Medulla oblongata (tissue), 1 donor: ENCODE data around the gene PSME4.
A peak's percentile ranks its signal among the peaks of the same experiment; 100 is the strongest.
"Not testable (repeated sequence)": the region's sequence is repeated elsewhere in the genome, so short reads cannot be mapped to it uniquely, and the experiment has no call there.

Source experiments
- DNase-seq: peaks from one replicate; pipeline ENCODE4 v3.0.0-alpha.2; 2015; ENCODE audit errors: extremely low spot score

PSME4 gene

GRCh38 chr2:53886406-53887280 lies 84.2 kb downstream of the PSME4 start:
- no peak for DNase-seq

DNA sequence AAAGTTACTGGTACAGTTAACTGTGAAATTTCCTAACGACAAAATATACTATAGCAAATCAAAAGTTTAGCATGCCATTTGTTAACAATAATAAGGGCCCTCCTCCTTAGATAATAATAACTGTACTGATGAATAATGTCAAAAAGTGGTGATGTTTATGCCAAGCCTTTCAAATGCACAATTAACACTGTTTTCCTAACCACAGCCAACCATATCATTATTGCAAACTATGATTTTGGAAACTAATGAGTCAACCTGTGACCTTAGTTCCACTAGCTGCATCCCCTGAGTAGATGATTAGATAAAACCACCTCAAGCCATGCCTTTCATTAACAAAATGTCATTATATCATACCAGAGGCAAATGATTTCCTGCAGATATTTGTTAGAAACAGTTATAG lies 85.9 kb downstream of the PSME4 start:
- no peak for DNase-seq

DNA sequence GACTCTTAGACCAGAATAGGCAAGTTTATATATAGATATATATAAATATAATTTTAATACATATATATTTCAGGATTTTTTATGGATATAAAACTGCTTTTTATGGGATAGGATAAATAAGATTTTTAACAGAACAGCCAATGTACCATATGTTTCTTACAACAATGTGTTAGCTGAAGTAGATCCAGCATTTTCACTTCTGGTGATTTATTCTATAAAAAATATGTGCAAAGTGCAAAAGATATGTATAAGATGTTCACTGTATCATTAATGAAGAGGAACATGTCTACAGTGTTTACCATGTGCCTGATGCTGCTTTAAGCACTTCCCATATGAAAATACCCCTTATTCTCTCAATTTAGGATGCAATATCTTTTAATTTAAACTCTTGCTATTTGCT lies 88.8 kb downstream of the PSME4 start:
- DNase-seq, result no peak

GRCh38 chr2:53881360-53881759 lies 89.4 kb downstream of the PSME4 start:
- no peak for DNase-seq

- DNase-seq, result no peak
Measured at GRCh38 chr2:53880756-53881155, 90.0 kb downstream of the PSME4 start.

DNA sequence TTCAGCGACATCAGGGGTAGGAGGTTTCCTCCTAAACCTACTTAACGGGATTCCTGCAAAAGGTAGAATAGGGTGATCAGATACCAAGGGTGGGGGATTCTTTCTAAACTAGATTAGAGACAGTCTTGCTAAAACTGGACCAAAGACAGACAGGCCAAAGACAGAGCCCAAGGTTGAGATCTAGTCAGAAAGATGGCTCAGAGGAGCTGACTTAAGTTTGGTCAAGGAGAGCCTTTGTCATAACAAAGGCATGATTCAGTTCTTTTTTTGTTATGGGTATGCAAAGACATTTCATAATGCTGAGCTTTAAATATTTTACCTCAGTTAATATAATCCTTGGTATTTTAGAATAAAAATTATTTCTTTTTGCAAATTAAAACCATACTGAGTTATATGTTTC lies 93.2 kb downstream of the PSME4 start:
- DNase-seq, result no peak

- no peak for DNase-seq
Measured at GRCh38 chr2:53877112-53877511, 93.7 kb downstream of the PSME4 start.

DNA sequence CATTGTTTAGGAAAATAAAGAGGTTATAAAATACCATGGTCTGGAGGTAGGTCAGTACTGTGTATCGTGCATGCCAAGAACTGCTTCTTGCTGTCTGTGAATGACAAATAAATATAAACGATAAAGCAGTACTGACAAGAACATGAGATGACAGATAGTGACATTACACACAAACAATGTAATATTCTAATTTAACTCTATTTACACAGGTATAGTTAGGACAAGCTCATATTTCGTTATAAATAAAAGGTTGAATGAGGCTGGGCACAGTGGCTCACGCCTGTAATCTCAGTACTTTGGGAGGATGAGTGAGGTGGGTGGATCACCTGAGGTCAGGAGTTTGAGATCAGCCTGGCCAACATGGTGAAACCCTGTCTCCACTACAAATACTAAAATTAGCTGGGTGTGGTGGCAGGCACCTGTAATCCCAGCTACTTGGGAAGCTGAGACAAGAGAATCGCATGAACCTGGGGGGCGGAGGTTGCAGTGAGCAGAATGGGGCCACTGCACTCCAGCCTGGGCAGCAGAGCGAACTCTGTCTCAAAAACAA lies 96.3 kb downstream of the PSME4 start:
- no peak for DNase-seq

DNA sequence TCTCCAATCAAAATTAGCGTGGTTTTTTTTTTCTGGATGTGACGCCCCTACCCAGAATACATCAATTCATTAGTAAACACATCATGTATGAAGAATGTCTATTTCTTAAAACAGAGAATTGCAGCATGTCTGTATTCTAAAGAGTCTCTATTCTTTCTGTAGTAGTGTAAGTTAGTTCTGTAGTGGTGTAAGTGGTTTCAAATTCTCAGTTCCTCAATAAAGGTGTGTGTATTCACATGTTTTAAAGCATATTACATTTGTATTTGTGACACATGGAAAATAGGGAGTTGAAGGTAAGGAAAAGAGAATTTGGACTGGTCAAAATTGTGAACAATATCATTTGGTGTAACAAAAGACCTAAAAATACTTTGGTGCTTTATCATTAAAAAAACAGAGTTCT lies 103.0 kb downstream of the PSME4 start:
- no peak for DNase-seq

GRCh38 chr2:53867169-53867568 lies 103.6 kb downstream of the PSME4 start:
- DNase-seq, result no peak

- no peak for DNase-seq
Measured at GRCh38 chr2:53865962-53866361, 104.8 kb downstream of the PSME4 start.

DNA sequence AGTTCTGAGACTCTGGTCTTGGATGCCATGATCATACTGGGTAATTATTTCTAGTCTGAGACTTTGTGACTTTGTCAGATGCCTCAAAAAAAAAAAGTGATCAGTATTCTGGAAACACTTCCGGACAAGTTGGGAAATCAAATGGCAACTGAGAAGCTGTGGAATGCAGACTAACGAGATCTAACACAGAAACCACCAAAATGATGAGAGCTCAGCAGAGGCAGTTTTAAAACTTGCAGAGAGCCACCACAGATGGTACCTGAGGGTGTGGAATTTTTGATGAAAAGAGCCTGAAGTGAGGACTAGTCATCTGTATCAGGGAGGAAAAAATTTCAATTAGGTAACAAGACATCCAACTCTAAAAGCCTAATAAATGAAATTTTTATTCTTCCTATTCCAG lies 105.5 kb downstream of the PSME4 start:
- DNase-seq, result no peak

DNA sequence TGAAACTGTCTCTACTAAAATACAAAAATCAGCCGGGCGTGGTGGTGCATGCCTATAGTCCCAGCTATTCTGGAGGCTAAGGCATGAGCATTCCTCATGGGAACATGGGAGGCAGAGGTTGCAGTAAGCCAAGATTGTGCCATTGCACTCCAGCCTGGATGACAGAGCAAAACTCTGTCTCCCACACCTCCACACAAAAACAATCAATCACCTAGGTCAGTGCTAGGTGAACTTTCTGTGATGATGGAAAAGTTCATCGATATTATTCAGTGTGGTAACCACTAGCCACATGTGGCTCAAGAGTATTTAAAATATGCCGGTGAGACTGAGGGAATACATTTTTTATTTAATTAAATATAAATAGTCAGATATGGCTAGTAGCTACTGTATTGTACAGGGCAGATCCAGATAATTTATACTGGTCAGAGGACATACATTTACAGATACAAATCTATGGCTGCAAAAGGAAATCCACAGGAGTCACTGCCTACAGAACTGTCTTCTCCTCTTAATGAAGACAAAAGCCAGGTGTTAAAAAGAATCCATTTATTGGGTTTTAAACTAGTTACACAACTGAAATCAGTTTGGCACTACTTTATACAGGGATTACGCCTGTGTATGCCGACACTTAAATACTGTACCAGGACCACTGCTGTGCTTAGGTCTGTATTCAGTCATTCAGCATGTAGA lies 107.1 kb downstream of the PSME4 start:
- DNase-seq, result no peak

DNA sequence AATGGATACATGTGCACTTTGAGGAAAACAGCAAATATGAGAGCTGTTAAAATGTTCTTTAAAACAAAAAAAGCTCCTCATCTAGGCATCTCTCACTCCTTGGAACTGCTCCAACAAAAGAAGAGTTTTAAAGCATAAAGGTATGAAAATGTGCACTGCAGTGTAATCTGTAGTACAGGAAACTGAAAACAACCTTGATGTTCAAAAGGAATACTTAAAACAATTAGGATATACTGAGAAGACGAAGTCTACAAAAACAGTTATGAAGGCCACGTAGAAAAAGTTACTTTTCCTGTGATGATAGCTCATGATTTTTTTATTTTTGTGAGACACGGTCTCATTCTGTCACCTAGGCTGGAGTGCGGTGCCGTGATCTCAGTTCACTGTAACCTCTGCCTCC lies 109.0 kb downstream of the PSME4 start:
- no peak for DNase-seq

- DNase-seq, result peak; percentile 67
Measured at GRCh38 chr2:53859206-53860181, 111.3 kb downstream of the PSME4 start, which contains the start of gene GPR75. Gene GPR75, minus strand, starts transcription at chr2:53859967. Its CDS starts 5,211 bp downstream, at chr2:53854756.

DNA sequence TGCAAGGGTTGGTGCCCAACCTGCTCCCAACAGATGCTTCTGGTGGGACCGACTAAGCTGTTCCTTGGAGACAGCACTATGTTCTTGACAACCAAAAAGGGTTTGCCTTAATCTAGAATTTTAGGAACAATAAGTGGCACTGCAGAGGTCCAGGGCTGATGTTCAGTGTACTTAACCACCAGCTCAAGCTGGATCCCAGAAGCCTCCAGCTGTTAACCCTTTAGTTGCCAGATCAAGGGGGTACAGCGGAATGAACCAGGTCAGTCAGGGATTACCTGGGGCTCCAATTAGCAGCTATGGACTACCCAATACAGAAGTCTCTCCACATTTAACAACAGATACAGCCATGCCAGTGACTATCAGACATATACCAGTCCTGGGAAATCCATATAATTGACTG lies 114.5 kb downstream of the PSME4 start:
- DNase-seq, result no peak

DNA sequence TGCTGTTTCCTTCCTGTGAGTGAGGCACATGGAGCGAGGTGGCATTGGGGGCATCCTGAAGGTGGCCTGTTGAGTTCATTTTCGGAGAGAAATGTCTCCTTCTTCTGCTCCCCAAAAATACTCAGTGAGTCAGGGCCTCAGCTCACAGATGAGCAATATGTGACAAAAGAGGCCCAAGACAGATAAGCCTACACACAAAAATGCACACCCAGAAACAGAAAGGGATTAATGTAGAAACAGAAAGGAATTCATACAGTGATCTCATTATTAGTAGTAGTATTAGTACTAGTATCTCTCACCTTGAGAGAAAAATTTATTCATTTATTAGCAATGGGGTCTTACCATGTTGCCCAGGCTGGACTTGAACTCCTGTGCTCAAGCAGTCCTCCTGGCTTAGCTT lies 116.1 kb downstream of the PSME4 start:
- DNase-seq, result no peak

DNA sequence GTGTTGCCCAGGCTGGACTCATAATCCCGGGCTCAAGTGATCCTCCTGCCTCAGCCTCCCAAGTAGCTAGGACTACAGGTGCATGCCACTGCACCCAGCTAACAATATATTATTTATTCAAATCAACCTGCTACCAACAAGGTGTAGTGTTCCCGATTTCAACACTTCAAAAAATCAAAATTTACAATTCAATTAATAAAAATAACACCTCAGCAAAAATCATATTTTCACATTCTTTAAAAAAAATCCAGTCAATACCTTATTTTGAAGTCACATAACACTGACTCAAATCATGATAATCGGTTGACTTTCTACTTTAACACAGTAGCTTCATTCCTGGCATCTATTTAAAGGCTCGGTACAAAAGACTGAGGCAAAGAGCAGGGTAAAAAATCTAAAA lies 118.3 kb downstream of the PSME4 start:
- no peak for DNase-seq

DNA sequence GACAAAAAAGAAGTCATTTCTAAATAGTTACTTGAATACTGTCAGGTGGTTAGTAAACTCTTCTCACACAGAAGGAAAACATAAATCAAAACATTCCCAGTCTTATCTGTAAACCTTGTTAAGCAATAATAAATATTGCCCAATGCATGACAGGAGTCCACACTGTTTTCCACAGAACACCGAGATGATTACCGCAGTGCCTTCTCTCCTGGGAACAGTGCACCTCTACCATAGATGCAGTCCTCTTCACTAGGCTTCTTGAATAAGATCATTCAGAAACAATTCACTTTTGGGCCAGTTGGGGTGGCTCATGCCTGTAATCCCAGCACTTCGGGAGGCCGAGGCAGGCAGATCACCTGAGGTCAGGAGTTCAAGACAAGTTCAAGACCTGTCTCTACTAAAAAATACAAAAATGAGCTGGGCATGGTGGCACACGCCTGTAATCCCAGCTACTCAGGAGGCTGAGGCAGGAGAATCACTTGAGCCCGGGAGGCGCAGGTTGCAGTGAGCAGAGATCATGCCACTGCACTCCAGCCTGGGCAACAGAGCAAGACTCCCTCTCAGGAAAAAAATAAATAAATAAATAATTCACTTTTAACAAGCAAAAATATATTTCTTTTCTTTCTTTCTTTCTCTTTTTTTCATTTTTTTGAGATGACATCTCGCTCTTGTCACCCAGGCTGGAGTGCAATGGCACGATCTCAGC lies 119.6 kb downstream of the PSME4 start:
- not testable (repeated sequence) for DNase-seq

DNA sequence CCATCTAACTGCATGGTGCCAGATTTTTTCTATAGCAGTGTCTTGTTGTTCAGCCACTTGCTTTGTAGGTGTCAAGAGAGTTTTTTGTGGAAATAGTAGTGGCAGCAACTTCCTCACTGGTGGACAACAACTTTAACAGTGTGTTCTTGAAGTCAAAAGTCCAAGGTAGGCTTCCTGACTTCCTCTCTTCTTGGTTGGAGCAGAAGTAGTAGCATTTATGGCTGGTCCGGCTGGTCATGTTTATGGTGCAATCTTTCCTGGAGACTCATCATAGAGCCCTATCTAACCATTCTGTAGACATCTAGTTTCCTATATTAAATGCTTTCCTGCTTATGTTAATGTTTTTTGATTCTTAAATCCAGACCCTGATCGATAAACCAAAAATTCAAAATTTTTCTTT lies 122.7 kb downstream of the PSME4 start:
- DNase-seq, result no peak

DNA sequence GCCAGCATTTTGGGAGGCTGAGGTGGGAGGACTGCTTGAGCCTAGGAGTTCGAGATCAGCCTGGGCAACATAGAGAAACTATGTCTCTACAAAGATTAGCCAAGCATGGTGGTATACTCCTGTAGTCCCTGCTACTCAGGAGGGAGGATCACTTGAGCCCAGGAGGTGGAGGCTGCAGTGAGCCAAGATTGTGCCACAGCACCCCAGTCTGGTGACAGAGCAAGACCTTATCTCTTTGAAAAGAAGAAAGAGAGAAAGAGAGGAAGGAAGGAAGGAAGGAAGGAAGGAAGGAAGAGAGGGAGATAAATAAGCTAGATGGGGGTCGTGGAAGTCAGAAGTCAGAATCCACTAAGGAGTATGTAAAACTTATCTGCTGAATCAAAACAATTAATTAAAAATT lies 127.2 kb downstream of the PSME4 start:
- DNase-seq, result no peak
